GM21515 (cell line): ENCODE results near the gene NKPD1.

Experiments used
- ATAC-seq: cut with Tn5 transposase; IDR thresholded peaks from one replicate; pipeline ENCODE4 v1.9.1; 2021; ENCODE audit not compliant: unreplicated experiment

Gene NKPD1

GRCh38 chr19:45160870-45161737, at the start of gene NKPD1:
NKPD1 (minus strand) TSS chr19:45160982; CDS start chr19:45160150, 832 bp downstream.
- ATAC-seq: no peak

- no peak for ATAC-seq
Observed at GRCh38 chr19:45206328-45206727, 45.5 kb upstream of the NKPD1 start.

GRCh38 chr19:45205810-45206209, 45.0 kb upstream of the NKPD1 start:
- no peak for ATAC-seq

- no peak for ATAC-seq
Observed at GRCh38 chr19:45202637-45203036, 41.9 kb upstream of the NKPD1 start.

GRCh38 chr19:45200568-45200967, 39.8 kb upstream of the NKPD1 start:
- no peak for ATAC-seq

GRCh38 chr19:45195764-45196163, 35.0 kb upstream of the NKPD1 start:
- no peak for ATAC-seq

- ATAC-seq: no peak
Observed at GRCh38 chr19:45191375-45191774, 30.6 kb upstream of the NKPD1 start.

- no peak for ATAC-seq
Observed at GRCh38 chr19:45189971-45190370, 29.2 kb upstream of the NKPD1 start.

- ATAC-seq: no peak
Observed at GRCh38 chr19:45187421-45188100, 26.8 kb upstream of the NKPD1 start.

- no peak for ATAC-seq
Observed at GRCh38 chr19:45186509-45187334, 25.9 kb upstream of the NKPD1 start.

GRCh38 chr19:45184115-45184514, 23.3 kb upstream of the NKPD1 start:
- no peak for ATAC-seq

GRCh38 chr19:45182758-45183157, 22.0 kb upstream of the NKPD1 start:
- no peak for ATAC-seq

GRCh38 chr19:45180936-45181335, 20.2 kb upstream of the NKPD1 start:
- no peak for ATAC-seq

GRCh38 chr19:45179892-45180370, 19.1 kb upstream of the NKPD1 start:
- ATAC-seq: no peak

- no peak for ATAC-seq
Observed at GRCh38 chr19:45179072-45179891, 18.5 kb upstream of the NKPD1 start.

- peak; percentile 81 for ATAC-seq
Observed at GRCh38 chr19:45178262-45179071, 17.7 kb upstream of the NKPD1 start, which contains the start of gene BLOC1S3. BLOC1S3 (plus strand) TSS chr19:45178784; CDS start chr19:45179297, 513 bp downstream.

GRCh38 chr19:45177817-45178261, 17.1 kb upstream of the NKPD1 start, which contains the start of gene TRAPPC6A:
TRAPPC6A (minus strand) TSS chr19:45178237; CDS start chr19:45178218, 19 bp downstream.
- no peak for ATAC-seq

- ATAC-seq: no peak
Observed at GRCh38 chr19:45175515-45176345, 14.9 kb upstream of the NKPD1 start.
